ENCODE measurements around the gene NRTN.
"Not testable (repeated sequence)": the region's sequence is repeated elsewhere in the genome, so short reads cannot be mapped to it uniquely, and the experiment has no call there.

NRTN gene

GRCh38 chr19:5839065-5840017 lies 34.5 kb downstream of the NRTN start, which contains the start of gene FUT6:
TSS of gene FUT6 (minus strand) at chr19:5839702. CDS start at chr19:5832567, 7,135 bp downstream.
- peak; percentile 30 for DNase-seq

- not testable (repeated sequence) for DNase-seq
These were observed 36.9 kb downstream of the NRTN start for GRCh38 chr19:5841735-5842111.

- DNase-seq, result no peak
These were observed 38.5 kb downstream of the NRTN start for GRCh38 chr19:5843295-5843927.

GRCh38 chr19:5844456-5845433 lies 39.9 kb downstream of the NRTN start:
- DNase-seq, result no peak

- DNase-seq, result not testable (repeated sequence)
These were observed 43.0 kb downstream of the NRTN start for GRCh38 chr19:5847846-5848245.

- DNase-seq, result not testable (repeated sequence)
These were observed 43.8 kb downstream of the NRTN start for GRCh38 chr19:5848621-5849020.

- DNase-seq, result no peak
These were observed 45.3 kb downstream of the NRTN start for GRCh38 chr19:5850189-5850588.

GRCh38 chr19:5850743-5851293 lies 46.0 kb downstream of the NRTN start:
- DNase-seq, result no peak

GRCh38 chr19:5851302-5851701 lies 46.4 kb downstream of the NRTN start, which contains the start of gene FUT3:
TSS of gene FUT3 (minus strand) at chr19:5851449.
- no peak for DNase-seq

- DNase-seq, result not testable (repeated sequence)
These were observed 49.3 kb downstream of the NRTN start for GRCh38 chr19:5854121-5854520.

- not testable (repeated sequence) for DNase-seq
These were observed 50.3 kb downstream of the NRTN start for GRCh38 chr19:5855151-5855550.

GRCh38 chr19:5857203-5858081 lies 52.6 kb downstream of the NRTN start:
- peak; percentile 42 for DNase-seq

GRCh38 chr19:5863030-5863665 lies 58.3 kb downstream of the NRTN start:
- no peak for DNase-seq

GRCh38 chr19:5864013-5864720 lies 59.3 kb downstream of the NRTN start:
- DNase-seq, result no peak

GRCh38 chr19:5864725-5865486 lies 60.0 kb downstream of the NRTN start:
- no peak for DNase-seq

- DNase-seq, result no peak
These were observed 60.9 kb downstream of the NRTN start for GRCh38 chr19:5865772-5866171.

GRCh38 chr19:5867201-5868136 lies 62.6 kb downstream of the NRTN start:
- DNase-seq, result no peak

GRCh38 chr19:5870986-5871394 lies 66.1 kb downstream of the NRTN start:
- no peak for DNase-seq
